GM21529 (cell line): ENCODE measurements around the gene TERC.

Experiments
- ATAC-seq: cut with Tn5 transposase; IDR thresholded peaks from one replicate; pipeline ENCODE4 v1.9.1; 2021; ENCODE audit not compliant: unreplicated experiment

TERC gene

DNA sequence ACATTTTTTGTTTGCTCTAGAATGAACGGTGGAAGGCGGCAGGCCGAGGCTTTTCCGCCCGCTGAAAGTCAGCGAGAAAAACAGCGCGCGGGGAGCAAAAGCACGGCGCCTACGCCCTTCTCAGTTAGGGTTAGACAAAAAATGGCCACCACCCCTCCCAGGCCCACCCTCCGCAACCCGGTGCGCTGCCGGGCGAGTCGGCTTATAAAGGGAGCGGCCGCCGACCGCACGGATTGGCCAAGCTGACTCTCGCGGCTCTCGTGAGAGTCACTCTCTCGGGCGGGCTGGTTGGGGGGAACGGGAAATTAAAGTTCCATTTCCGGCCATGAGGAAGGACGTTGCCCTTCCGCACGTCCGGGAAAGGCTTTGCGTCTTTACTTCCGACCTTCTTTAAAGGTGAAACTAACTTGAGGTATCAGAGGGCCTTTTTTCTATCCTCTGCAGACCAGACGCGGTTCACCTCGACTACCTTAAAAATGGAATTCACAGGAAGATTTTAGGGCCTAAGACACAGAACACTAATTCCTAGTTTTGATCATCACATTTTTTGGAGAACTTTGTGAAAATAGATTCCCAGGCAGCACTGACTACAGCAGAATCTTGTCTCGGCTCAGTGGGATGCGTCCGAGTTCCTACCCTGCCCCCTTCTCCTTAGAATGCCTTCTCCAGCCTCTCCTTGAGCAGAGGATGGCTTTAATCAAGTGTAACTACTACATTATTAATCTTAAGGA, at the start of gene TERC:
Gene TERC, minus strand, starts transcription at position 179 of the 731 bp plus-strand sequence.
- ATAC-seq = peak; percentile 65

GRCh38 chr3:169813757-169814517, 49.1 kb upstream of the TERC start:
- peak; percentile 84 for ATAC-seq

DNA sequence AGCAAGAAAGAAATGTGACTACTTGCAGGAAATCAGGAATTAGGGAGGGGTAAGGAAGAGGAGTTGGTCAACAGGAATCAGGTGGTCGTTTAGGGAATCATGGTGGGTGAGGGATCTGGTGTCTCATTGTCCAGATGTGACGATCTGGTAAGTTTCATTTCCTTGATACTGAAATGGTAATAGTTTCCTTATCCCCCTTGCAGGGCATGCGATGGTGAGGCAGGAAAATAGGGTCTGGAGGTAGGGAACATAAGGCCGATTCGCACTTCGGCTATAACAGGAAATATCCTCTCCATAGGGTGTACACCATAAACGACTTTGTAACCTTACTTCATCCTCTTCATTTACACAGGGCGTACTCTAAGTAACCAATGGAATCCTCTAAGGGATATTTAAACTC, 48.4 kb upstream of the TERC start:
- no peak for ATAC-seq

- peak; percentile 58 for ATAC-seq
Observed at GRCh38 chr3:169812332-169813235, 47.7 kb upstream of the TERC start, which contains the start of the genes LRRC34 and LRRIQ4. Gene LRRC34, minus strand, starts transcription at chr3:169812904. Its CDS starts 356 bp downstream, at chr3:169812548. Gene LRRIQ4, plus strand, starts transcription at chr3:169812870. Its CDS starts 9,052 bp downstream, at chr3:169821922.

- peak; percentile 3 for ATAC-seq
Observed at GRCh38 chr3:169811631-169812331, 46.9 kb upstream of the TERC start.

DNA sequence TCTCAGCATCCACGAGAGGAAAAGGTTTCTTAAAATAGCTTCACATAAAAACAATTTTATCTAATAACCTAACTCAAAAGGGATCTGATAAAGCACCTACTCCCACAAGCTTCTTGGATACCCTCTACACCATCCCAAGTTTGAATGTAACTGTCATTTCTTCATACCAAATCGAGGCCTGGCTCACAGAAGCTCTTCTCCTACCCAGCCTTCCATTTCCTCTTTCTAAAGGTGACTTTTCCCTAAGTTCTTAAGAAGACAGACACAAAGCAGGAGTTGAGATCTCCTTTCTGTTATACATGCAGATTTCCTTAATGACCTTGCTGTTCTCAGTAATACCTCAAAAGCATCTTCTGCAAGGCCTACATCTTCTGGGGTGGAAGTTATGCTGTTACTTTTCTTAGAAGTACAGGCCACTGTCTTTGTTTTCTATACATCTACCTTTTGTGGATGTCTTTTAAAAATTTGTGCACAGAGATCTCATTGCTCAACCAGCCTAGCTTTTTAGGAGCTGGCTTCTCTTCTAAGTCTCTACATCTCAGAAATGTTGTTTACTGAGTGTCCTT, 44.5 kb upstream of the TERC start:
- ATAC-seq = no peak

GRCh38 chr3:169804681-169805080, 39.8 kb upstream of the TERC start:
- ATAC-seq = no peak

GRCh38 chr3:169792359-169792758, 27.5 kb upstream of the TERC start:
- no peak for ATAC-seq

DNA sequence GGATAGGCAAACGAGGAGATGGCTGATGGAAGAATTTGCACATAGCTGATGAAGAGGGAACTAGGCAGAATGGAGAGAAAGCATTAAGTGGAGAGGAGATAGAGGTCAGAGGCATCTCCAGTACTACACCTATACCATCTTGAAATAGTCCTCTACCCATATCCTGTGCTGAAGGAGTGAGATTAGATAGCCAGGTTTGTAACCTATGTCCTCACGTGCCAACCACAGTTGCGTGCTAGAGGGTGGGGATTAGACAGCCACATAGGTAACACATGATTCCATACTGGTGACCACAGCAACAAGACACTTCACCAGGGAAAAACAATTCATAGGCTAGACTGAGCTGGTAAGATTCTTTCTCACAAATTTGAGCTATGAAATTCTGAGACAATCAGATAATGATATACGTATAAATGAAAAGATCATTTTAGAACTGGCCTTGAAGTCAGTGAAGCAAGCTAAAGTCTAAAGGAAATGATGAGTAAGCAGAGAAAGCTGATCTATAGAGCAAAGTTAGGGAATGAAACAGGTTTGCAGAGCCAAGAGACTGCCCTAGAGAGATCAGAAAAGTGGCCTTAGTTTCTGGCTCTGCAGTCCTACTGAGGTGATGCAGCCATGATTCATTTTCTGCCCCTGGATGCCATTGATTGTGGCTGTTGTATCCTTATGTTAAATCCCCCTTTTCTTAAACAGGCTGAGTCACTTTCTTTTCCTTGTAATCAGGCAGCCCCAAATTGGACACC, 26.0 kb upstream of the TERC start:
- ATAC-seq = no peak

DNA sequence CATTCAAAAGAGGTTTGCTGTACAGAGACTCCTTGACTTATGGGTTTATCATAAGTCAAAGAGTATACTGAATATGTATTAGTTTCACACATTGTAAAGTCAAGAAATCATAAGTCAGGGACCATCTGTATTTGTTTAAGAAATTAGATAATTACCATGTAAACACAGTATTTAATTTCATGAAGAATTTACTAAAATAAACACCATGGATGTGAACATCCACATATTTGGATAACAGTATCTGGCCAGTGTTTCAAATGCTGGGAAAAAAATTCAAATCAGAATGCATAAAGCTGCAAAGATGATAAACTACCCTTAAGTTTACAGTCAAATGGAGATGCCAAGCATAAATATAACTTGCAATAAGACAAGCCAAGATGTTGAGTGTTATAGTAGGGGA, 25.4 kb upstream of the TERC start:
- ATAC-seq = no peak

GRCh38 chr3:169787791-169788190, 22.9 kb upstream of the TERC start:
- no peak for ATAC-seq

DNA sequence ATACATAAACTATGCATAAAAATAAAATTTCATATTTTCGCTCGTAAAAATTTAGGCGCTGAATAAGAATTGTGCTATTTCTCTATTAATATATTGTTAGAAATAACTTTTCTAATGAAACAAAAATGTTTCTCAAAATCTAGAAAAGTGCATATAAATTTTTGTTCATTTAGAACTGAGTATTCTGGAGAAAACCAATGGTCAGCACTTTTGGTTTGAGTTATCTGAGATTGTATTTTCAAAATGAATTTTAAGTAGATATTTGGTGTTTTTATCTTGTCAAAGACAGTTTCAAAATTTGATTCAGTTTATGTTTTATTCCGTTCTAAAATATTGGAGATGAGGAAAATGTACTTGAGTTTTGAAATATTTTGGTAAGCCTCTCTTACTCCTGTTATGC, 22.3 kb upstream of the TERC start:
- ATAC-seq = no peak

DNA sequence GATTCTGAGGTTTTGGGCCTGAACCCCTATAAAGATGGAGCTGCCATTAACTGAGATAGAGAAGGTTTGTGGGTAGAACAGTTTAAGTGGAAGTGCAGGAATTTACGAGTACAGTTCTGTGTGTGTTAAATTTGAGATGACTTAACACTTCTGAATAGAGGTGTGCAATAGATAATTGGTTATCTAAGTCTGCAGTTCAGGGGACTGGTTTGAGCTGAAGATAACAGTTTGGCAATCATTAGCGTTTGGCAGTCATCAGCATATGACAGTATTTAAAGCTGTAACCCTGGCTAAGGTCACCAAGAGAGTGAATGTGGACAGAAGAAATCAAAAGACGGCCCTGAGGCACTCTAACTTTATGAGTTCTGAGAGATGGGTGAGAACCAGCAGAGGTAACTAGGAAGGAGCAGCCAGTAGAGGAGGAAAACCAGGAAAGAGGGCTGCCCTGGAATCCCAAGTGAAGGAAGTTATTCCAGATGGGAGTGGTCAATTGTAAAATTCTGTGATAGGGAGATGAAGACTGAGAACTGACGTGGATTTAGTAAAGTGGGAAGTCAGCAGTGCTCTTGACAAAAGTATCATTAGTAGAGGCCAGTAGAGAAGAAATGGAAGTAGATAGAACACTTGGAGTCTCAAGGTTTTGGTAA, 16.5 kb upstream of the TERC start:
- ATAC-seq = no peak

DNA sequence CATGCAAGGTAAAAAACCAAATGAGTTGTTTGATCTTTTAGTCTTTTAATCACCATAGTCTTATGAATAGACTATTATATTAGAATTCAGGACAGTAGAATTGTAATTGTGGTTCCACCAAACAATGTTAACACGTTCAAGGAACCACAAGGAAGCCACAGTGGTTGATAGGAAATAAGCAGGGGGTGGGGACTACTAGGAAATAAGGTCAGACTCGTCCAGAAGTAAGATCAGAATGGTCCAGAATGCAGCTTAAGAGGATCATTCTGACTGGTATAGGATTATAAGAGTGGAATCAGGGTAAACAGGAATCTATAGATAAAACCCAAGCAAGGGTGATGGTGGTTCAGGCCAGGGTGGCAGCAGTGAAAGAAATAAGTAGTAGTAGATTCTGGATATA, 15.9 kb upstream of the TERC start:
- ATAC-seq = no peak

GRCh38 chr3:169777822-169778221, 13.0 kb upstream of the TERC start:
- ATAC-seq = no peak

DNA sequence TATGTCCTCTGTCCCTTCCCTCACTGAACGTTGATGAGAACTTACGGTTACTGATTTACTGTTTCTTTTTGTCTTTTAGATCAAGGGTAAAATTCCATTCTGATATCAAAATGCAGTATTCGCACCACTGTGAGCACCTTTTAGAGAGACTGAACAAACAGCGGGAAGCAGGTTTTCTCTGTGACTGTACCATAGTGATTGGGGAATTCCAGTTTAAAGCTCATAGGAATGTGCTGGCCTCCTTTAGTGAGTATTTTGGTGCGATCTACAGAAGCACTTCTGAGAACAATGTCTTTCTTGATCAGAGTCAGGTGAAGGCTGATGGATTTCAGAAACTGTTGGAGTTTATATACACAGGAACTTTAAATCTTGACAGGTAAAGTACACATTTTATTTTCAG, 9.3 kb upstream of the TERC start:
- no peak for ATAC-seq

- ATAC-seq = peak; percentile 83
Observed at GRCh38 chr3:169772897-169773816, 8.3 kb upstream of the TERC start, which contains the start of gene MYNN. Gene MYNN, plus strand, starts transcription at chr3:169773396. Its CDS starts 900 bp downstream, at chr3:169774296.
